ENCODE data around the gene PLPPR1. TPM values are rescaled to one million over a fixed set of nuclear protein-coding genes. Genes with fewer than 3 reads are reported as not detected.

The PLPPR1 gene
- total RNA-seq, 1 experiment from 2014 or later, result 2.4 TPM

GRCh38 chr9:101254733-101255433, 226.4 kb downstream of the PLPPR1 start:
- Histone ChIP-seq H4K20me1 (ENCODE audit: control insufficient read depth, insufficient read depth, insufficient read length) (no peaks in the 10 kb centered on the region), H2BK15ac (ENCODE audit: low read depth, low read length) (no peak overlapping the region), H4K91ac (ENCODE audit: insufficient read length, low read depth, low read length) (no peak overlapping the region), H2AFZ (ENCODE audit: low read length) (no peak overlapping the region), H3K27me3 (ENCODE audit: insufficient read depth, low read length) (no peaks in the 10 kb centered on the region), H3K79me1 (ENCODE audit: insufficient read depth, low read depth, low read length, poor library complexity, severe bottlenecking) (no peaks in the 10 kb centered on the region), H2BK12ac (ENCODE audit: insufficient read length, low read depth, low read length) (no peak overlapping the region), H3K9me3 (ENCODE audit: control insufficient read depth, low read depth, low read length) (no peaks in the 10 kb centered on the region), H3T11ph (ENCODE audit: low read length) (no peak overlapping the region), H2BK120ac (ENCODE audit: low read depth, low read length, poor library complexity, severe bottlenecking) (no peak overlapping the region), H3K4me2 (ENCODE audit: insufficient read depth, insufficient read length, low read length) (no peak overlapping the region), H4K8ac (replicated peaks; ENCODE audit: insufficient read length, low read depth, low read length) (no peak overlapping the region), H2AK5ac (ENCODE audit: insufficient read length, low read length) (no peak overlapping the region), H3K27ac (ENCODE audit: insufficient read length, low read depth, low read length) (no peak overlapping the region), H3K14ac (ENCODE audit: insufficient read depth, low read length) (no peak overlapping the region), H3K4me1 (ENCODE audit: insufficient read depth, low read length) (no peaks in the 10 kb centered on the region), H3K4ac (ENCODE audit: low read depth, low read length) (no peak overlapping the region), H2BK20ac (ENCODE audit: low read depth, low read length, poor library complexity, severe bottlenecking) (no peak overlapping the region), H3K9ac (ENCODE audit: extremely low read depth, insufficient read length, low read length) (no peak overlapping the region), H3K18ac (ENCODE audit: insufficient read length, low read depth, low read length) (no peak overlapping the region), H3K23ac (ENCODE audit: insufficient read length, low read depth, low read length) (no peak overlapping the region), H3K23me2 (ENCODE audit: insufficient read length, low read depth, low read length, poor library complexity, severe bottlenecking) (no peaks in the 10 kb centered on the region), H4K5ac (ENCODE audit: insufficient read length, low read depth, low read length) (no peak overlapping the region), H3K79me2 (ENCODE audit: insufficient read depth, low read length) (no peaks in the 10 kb centered on the region), H3K56ac (ENCODE audit: insufficient read length, low read depth, low read length) (no peak overlapping the region), H2BK5ac (ENCODE audit: insufficient read length, low read length) (no peak overlapping the region)
- H3K27ac Mint-ChIP-seq, result no peak overlapping the region
- H3K36me3 Mint-ChIP-seq (ENCODE audit: insufficient read depth in 1 of 3, low read depth in 3 of 3), result no peaks in the 10 kb centered on the region
- no CpG with 5 or more reads among the region's 1 CpG for WGBS (ENCODE audit: extremely low coverage, insufficient read length, low lambda C conversion rate)
- DNase-seq, result no peak
- TF ChIP-seq CTCF (conservative IDR thresholded peaks at IDR 0.05), result no peak
- no peaks in the 10 kb centered on the region for H3K9me3 Mint-ChIP-seq
- H3K4me3 Mint-ChIP-seq, result no peak overlapping the region
- peaks cover 19 to 21% of the 10 kb centered on the region in 2 experiments for H3K4me1 Mint-ChIP-seq
- no peaks in the 10 kb centered on the region for H3K27me3 Mint-ChIP-seq (ENCODE audit: low read depth)
